Activated naive CD8-positive, alpha-beta T cell treated with anti-CD3 and anti-CD28 coated beads, Interleukin-2, amount 10 ng/mL, durations not matched to agents 7 days and 5 days (primary cell): ENCODE data around the gene ASIP. TPM values are rescaled to one million over a fixed set of nuclear protein-coding genes. Genes with fewer than 3 reads are reported as not detected.
"Not testable (repeated sequence)": the region's sequence is repeated elsewhere in the genome, so short reads cannot be mapped to it uniquely, and the experiment has no call there.

Experiments
- ATAC-seq: fragments of 150-1000 bp; cut with Tn5 transposase; one replicate; pipeline ENCODE4 v1.10.0; 2021; ENCODE audit warnings: low read depth, moderate library complexity
- POLR2A ChIA-PET: fragments of 350-600 bp; sonication (Branson Sonifier 250); formaldehyde crosslinking; loops from one replicate; lab custom pipeline; 2021; ENCODE audit warnings: antibody characterized with exemption; lab: Charles Lee
- DNase-seq: peaks from one replicate; pipeline ENCODE4 v3.0.0; 2021
- H3K27ac Mint-ChIP-seq: one replicate; pipeline ENCODE4 v1.8.0; 2022; ENCODE audit warnings: mild to moderate bottlenecking, mixed read lengths
- H3K27me3 Mint-ChIP-seq: one replicate; pipeline ENCODE4 v1.8.0; 2022; ENCODE audit warnings: mild to moderate bottlenecking, moderate library complexity, mixed read lengths
- H3K36me3 Mint-ChIP-seq: one replicate; pipeline ENCODE4 v1.8.0; 2021; ENCODE audit warnings: mild to moderate bottlenecking, mixed read lengths
- H3K4me1 Mint-ChIP-seq: one replicate; pipeline ENCODE4 v1.8.0; 2021; ENCODE audit warnings: mixed read lengths
- H3K4me3 Mint-ChIP-seq: one replicate; pipeline ENCODE4 v1.8.0; 2022; ENCODE audit warnings: mild to moderate bottlenecking, moderate library complexity, mixed read lengths
- H3K9me3 Mint-ChIP-seq: one replicate; pipeline ENCODE4 v1.8.0; 2021; ENCODE audit warnings: mixed read lengths
- total RNA-seq, 2 experiments: library from RNA; stranded (reverse); gene quantifications; one replicate each; pipeline ENCODE4 v1.2.3, GENCODE V29; 2021

Gene ASIP
- total RNA-seq, 2 experiments from 2014 or later = not detected

GRCh38 chr20:34251619-34252018, 10.4 kb downstream of the ASIP start:
- no peak overlapping the region for H3K4me3 Mint-ChIP-seq
- H3K27me3 Mint-ChIP-seq = no peaks in the 10 kb centered on the region
- no peak overlapping the region for H3K27ac Mint-ChIP-seq
- POLR2A ChIA-PET = no interaction called here
- no peaks in the 10 kb centered on the region for H3K9me3 Mint-ChIP-seq
- peaks cover 10% of the 10 kb centered on the region for H3K4me1 Mint-ChIP-seq
- no peak for ATAC-seq
- H3K36me3 Mint-ChIP-seq = no peaks in the 10 kb centered on the region
- DNase-seq = no peak

GRCh38 chr20:34252431-34253086, 11.3 kb downstream of the ASIP start:
- ATAC-seq, H3K9me3 Mint-ChIP-seq, H3K36me3 Mint-ChIP-seq, H3K4me1 Mint-ChIP-seq, H3K27ac Mint-ChIP-seq, H3K4me3 Mint-ChIP-seq, DNase-seq, H3K27me3 Mint-ChIP-seq, POLR2A ChIA-PET: not testable (repeated sequence)

- POLR2A ChIA-PET = no interaction called here
- Mint-ChIP-seq H3K27me3 (no peaks in the 10 kb centered on the region), H3K4me1 (peaks cover under 1% of the 10 kb centered on the region), H3K36me3 (no peaks in the 10 kb centered on the region), H3K9me3 (no peaks in the 10 kb centered on the region), H3K27ac (no peak overlapping the region), H3K4me3 (no peak overlapping the region)
- DNase-seq (no peak), ATAC-seq (no peak)
These were observed 13.8 kb downstream of the ASIP start for GRCh38 chr20:34254979-34255378.

- no peaks in the 10 kb centered on the region for H3K4me1 Mint-ChIP-seq
- no peaks in the 10 kb centered on the region for H3K9me3 Mint-ChIP-seq
- no peaks in the 10 kb centered on the region for H3K27me3 Mint-ChIP-seq
- DNase-seq (no peak), ATAC-seq (no peak)
- no peaks in the 10 kb centered on the region for H3K36me3 Mint-ChIP-seq
- no peak overlapping the region for H3K27ac Mint-ChIP-seq
- H3K4me3 Mint-ChIP-seq = no peak overlapping the region
- POLR2A ChIA-PET = interaction anchor here (0.7 kb wide), 1 partner anchor 14 kb away, joined by 4 read pairs; no protein-coding TSS in a partner anchor
These were observed 15.5 kb downstream of the ASIP start for GRCh38 chr20:34256629-34257124.

GRCh38 chr20:34260208-34260942, 19.2 kb downstream of the ASIP start:
- Mint-ChIP-seq H3K4me1 (peaks cover 5% of the 10 kb centered on the region), H3K36me3 (no peaks in the 10 kb centered on the region), H3K4me3 (no peak overlapping the region), H3K9me3 (no peaks in the 10 kb centered on the region), H3K27ac (no peak overlapping the region), H3K27me3 (no peaks in the 10 kb centered on the region)
- POLR2A ChIA-PET = no interaction called here
- no peak for DNase-seq
- no peak for ATAC-seq

GRCh38 chr20:34262488-34263288, 21.5 kb downstream of the ASIP start:
- no peaks in the 10 kb centered on the region for H3K9me3 Mint-ChIP-seq
- ATAC-seq (peak; percentile 47), DNase-seq (no peak)
- H3K4me1 Mint-ChIP-seq = peaks cover 5% of the 10 kb centered on the region
- peak overlapping the region; percentile 51 for H3K27ac Mint-ChIP-seq
- peak overlapping the region; percentile 6 for H3K4me3 Mint-ChIP-seq
- H3K27me3 Mint-ChIP-seq = no peaks in the 10 kb centered on the region
- POLR2A ChIA-PET = interaction anchor here (0.6 kb wide), 1 partner anchor 293 kb away, joined by 4 read pairs; no protein-coding TSS in a partner anchor
- peaks cover 2% of the 10 kb centered on the region for H3K36me3 Mint-ChIP-seq

GRCh38 chr20:34263468-34263867, 22.2 kb downstream of the ASIP start:
- not testable (repeated sequence) for H3K4me1 Mint-ChIP-seq, H3K27ac Mint-ChIP-seq, DNase-seq, H3K4me3 Mint-ChIP-seq, ATAC-seq, H3K36me3 Mint-ChIP-seq, H3K27me3 Mint-ChIP-seq, H3K9me3 Mint-ChIP-seq
- POLR2A ChIA-PET = interaction anchor here (0.6 to 0.8 kb wide), 3 partner anchors 20 to 292 kb away, joined by 3 to 4 read pairs (median 3); no protein-coding TSS in a partner anchor

GRCh38 chr20:34264141-34264540, 22.9 kb downstream of the ASIP start:
- H3K9me3 Mint-ChIP-seq = no peaks in the 10 kb centered on the region
- DNase-seq = no peak
- H3K36me3 Mint-ChIP-seq = peaks cover 2% of the 10 kb centered on the region
- no peak overlapping the region for H3K4me3 Mint-ChIP-seq
- H3K27ac Mint-ChIP-seq = no peak overlapping the region
- H3K27me3 Mint-ChIP-seq = peaks cover 2% of the 10 kb centered on the region
- no peak for ATAC-seq
- H3K4me1 Mint-ChIP-seq = peaks cover 9% of the 10 kb centered on the region
- POLR2A ChIA-PET = interaction anchor here (0.7 to 0.8 kb wide), 2 partner anchors 19 to 183 kb away, joined by 3 read pairs; no protein-coding TSS in a partner anchor

- Mint-ChIP-seq H3K4me3 (no peak overlapping the region), H3K27me3 (peaks cover 4% of the 10 kb centered on the region), H3K9me3 (no peaks in the 10 kb centered on the region), H3K36me3 (peaks cover 4% of the 10 kb centered on the region), H3K27ac (no peak overlapping the region), H3K4me1 (peaks cover 6% of the 10 kb centered on the region)
- POLR2A ChIA-PET = no interaction called here
- ATAC-seq = no peak
- DNase-seq = no peak
These were observed 26.9 kb downstream of the ASIP start for GRCh38 chr20:34268145-34268544.

- H3K27me3 Mint-ChIP-seq = peaks cover 4% of the 10 kb centered on the region
- peak; percentile 61 for DNase-seq
- POLR2A ChIA-PET = no interaction called here
- H3K4me3 Mint-ChIP-seq = peak overlapping the region; percentile 55
- peaks cover 6% of the 10 kb centered on the region for H3K4me1 Mint-ChIP-seq
- no peak overlapping the region for H3K27ac Mint-ChIP-seq
- peak; percentile 79 for ATAC-seq
- H3K36me3 Mint-ChIP-seq = peaks cover 12% of the 10 kb centered on the region
- no peaks in the 10 kb centered on the region for H3K9me3 Mint-ChIP-seq
These were observed 27.8 kb downstream of the ASIP start for GRCh38 chr20:34268851-34269636.

- H3K9me3 Mint-ChIP-seq = no peaks in the 10 kb centered on the region
- no peak overlapping the region for H3K4me3 Mint-ChIP-seq
- peaks cover 4% of the 10 kb centered on the region for H3K27me3 Mint-ChIP-seq
- peaks cover 12% of the 10 kb centered on the region for H3K36me3 Mint-ChIP-seq
- peaks cover 6% of the 10 kb centered on the region for H3K4me1 Mint-ChIP-seq
- no peak overlapping the region for H3K27ac Mint-ChIP-seq
- ATAC-seq = no peak
- DNase-seq = no peak
- POLR2A ChIA-PET = no interaction called here
These were observed 28.9 kb downstream of the ASIP start for GRCh38 chr20:34269996-34270627.

GRCh38 chr20:34271956-34272355, 30.7 kb downstream of the ASIP start:
- H3K27ac Mint-ChIP-seq = peak overlapping the region; percentile 42
- no peak overlapping the region for H3K4me3 Mint-ChIP-seq
- H3K9me3 Mint-ChIP-seq = no peaks in the 10 kb centered on the region
- peaks cover 16% of the 10 kb centered on the region for H3K36me3 Mint-ChIP-seq
- H3K27me3 Mint-ChIP-seq = peaks cover 4% of the 10 kb centered on the region
- ATAC-seq (no peak), DNase-seq (no peak)
- H3K4me1 Mint-ChIP-seq = peaks cover 6% of the 10 kb centered on the region
- POLR2A ChIA-PET = no interaction called here
